Amniotic epithelial cell (primary cell): ENCODE results near the gene UBXN4.
"Not testable (repeated sequence)": the region's sequence is repeated elsewhere in the genome, so short reads cannot be mapped to it uniquely, and the experiment has no call there.

ENCODE experiments used
- DNase-seq: peaks from one replicate; pipeline ENCODE4 v3.0.0-alpha.2; 2010; ENCODE audit warnings: low read depth

Gene UBXN4

GRCh38 chr2:135741395-135742324 lies at the start of gene UBXN4:
Gene UBXN4, plus strand, starts transcription at chr2:135741855. Its CDS starts 75 bp downstream, at chr2:135741930.
- peak; percentile 99 for DNase-seq

- DNase-seq, result peak; percentile 31
Observed at GRCh38 chr2:135694711-135695110, 46.9 kb upstream of the UBXN4 start.

GRCh38 chr2:135698838-135699237 lies 42.8 kb upstream of the UBXN4 start:
- DNase-seq, result no peak

- peak; percentile 79 for DNase-seq
Observed at GRCh38 chr2:135701442-135701841, 40.2 kb upstream of the UBXN4 start.

GRCh38 chr2:135703300-135703699 lies 38.4 kb upstream of the UBXN4 start:
- DNase-seq, result no peak

- DNase-seq, result not testable (repeated sequence)
Observed at GRCh38 chr2:135704075-135704474, 37.6 kb upstream of the UBXN4 start.

GRCh38 chr2:135708159-135708558 lies 33.5 kb upstream of the UBXN4 start:
- DNase-seq, result no peak

- DNase-seq, result peak; percentile 28
Observed at GRCh38 chr2:135709992-135710391, 31.7 kb upstream of the UBXN4 start.

- not testable (repeated sequence) for DNase-seq
Observed at GRCh38 chr2:135715086-135715485, 26.6 kb upstream of the UBXN4 start.

GRCh38 chr2:135728064-135728743 lies 13.5 kb upstream of the UBXN4 start:
- no peak for DNase-seq

GRCh38 chr2:135732561-135732960 lies 9.1 kb upstream of the UBXN4 start:
- DNase-seq, result no peak

- DNase-seq, result no peak
Observed at GRCh38 chr2:135733045-135733444, 8.6 kb upstream of the UBXN4 start.

- no peak for DNase-seq
Observed at GRCh38 chr2:135736546-135736945, 5.1 kb upstream of the UBXN4 start.

- no peak for DNase-seq
Observed at GRCh38 chr2:135740206-135740605, 1.4 kb upstream of the UBXN4 start.

- no peak for DNase-seq
Observed at GRCh38 chr2:135741043-135741394, 636 bp upstream of the UBXN4 start.

GRCh38 chr2:135742325-135742757 lies 686 bp downstream of the UBXN4 start:
- peak; percentile 70 for DNase-seq

GRCh38 chr2:135743860-135744259 lies 2.2 kb downstream of the UBXN4 start:
- DNase-seq, result peak; percentile 56

GRCh38 chr2:135744760-135745314 lies 3.2 kb downstream of the UBXN4 start:
- DNase-seq, result peak; percentile 36

- DNase-seq, result peak; percentile 84
Observed at GRCh38 chr2:135745545-135745944, 3.9 kb downstream of the UBXN4 start.

- DNase-seq, result no peak
Observed at GRCh38 chr2:135755573-135755972, 13.9 kb downstream of the UBXN4 start.

- no peak for DNase-seq
Observed at GRCh38 chr2:135756692-135757091, 15.0 kb downstream of the UBXN4 start.

- no peak for DNase-seq
Observed at GRCh38 chr2:135762022-135762421, 20.4 kb downstream of the UBXN4 start.

- no peak for DNase-seq
Observed at GRCh38 chr2:135762530-135762929, 20.9 kb downstream of the UBXN4 start.
